ENCODE data around the gene KIRREL3.

Gene KIRREL3

GRCh38 chr11:126479178-126479930, 521.2 kb downstream of the KIRREL3 start:
- no peak for DNase-seq

- DNase-seq, result no peak
These were observed 522.1 kb downstream of the KIRREL3 start for GRCh38 chr11:126478466-126478865.

- DNase-seq, result no peak
These were observed 522.9 kb downstream of the KIRREL3 start for GRCh38 chr11:126477535-126478305.

- DNase-seq, result peak in 1 of 2 experiments; percentile 22
These were observed 523.6 kb downstream of the KIRREL3 start for GRCh38 chr11:126476977-126477376.

DNA sequence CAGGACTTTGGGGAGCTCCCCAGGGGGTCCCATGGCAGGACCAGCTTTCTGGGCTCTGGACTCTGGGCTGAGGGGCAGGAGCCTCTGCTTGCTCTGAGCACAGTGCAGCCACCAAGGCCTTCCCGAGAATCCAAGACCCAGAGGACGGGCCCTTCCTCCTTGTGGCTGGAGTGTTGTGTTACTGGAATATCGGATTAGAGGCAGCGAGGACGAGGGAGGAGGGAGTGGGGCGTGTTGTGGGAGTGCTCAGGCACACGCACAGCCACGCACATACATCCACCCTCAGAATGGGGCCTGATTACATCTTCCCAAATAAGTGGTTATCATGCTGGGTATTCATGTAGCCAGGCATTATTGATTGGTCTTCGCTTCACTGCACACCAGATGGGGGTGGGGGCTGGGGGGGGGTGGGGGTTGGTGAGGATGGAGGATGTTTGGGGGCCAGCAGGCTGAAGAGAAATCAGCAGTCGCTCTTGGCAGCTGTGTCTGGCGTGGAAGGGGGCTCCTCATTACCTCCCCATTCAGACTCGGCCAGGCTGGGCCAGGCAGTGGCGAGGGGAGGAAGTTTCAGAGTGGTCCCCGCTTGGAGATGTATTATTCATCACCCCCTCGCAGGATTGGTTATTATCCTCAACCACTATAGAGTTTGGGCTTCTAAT, 524.2 kb downstream of the KIRREL3 start:
- peak in 1 of 2 experiments; percentile 52 for DNase-seq

DNA sequence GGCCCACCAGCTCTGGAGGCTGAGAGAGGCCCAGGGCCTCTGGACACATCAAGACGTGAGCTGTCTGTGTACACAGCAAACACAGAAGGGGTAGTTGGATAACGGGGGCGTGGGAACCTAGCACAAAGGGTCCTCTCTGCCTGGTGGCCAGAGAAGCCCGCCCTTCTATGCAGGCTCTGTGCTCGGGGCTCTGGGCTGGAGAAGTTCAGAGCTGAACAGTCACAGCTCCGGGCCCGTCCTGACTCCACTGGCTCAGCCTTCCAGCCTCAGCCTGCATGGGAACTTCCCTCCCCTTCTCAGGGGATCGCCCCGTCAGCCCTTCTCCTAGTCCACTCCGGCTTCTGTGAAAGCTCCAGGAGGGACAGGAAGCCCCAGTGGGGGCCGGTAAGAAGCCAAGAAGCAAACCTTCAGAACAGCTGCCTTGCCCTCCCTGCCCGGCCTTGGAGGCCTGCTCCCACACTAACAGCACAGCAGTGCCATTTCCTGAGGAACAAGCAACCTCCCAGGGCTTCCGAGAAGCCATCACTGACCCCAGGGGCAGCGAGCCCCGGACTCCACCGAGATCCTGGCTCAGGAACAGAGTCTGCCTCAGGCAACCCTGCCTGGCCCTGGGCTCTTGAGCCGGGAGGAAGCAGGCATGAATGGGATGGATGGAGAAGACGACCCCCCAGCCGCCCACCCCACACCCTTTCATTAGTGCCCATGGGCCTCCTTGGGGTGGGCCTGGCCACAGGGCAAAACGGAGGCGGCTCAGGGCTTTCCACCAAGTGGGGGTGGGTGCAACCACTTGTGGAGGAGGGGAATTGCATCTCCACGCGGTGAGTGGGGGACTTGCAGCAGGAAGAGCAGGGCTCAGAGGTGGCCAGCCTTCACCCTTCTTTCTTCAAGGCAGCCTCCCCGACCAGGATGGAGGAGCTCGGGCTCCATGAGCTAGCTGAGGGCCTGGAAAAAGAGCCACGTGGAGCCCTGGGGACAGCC, 525.3 kb downstream of the KIRREL3 start:
- no peak for DNase-seq

- no peak for DNase-seq
These were observed 526.4 kb downstream of the KIRREL3 start for GRCh38 chr11:126474220-126474619.

GRCh38 chr11:126473269-126473668, 527.3 kb downstream of the KIRREL3 start:
- DNase-seq, result no peak

DNA sequence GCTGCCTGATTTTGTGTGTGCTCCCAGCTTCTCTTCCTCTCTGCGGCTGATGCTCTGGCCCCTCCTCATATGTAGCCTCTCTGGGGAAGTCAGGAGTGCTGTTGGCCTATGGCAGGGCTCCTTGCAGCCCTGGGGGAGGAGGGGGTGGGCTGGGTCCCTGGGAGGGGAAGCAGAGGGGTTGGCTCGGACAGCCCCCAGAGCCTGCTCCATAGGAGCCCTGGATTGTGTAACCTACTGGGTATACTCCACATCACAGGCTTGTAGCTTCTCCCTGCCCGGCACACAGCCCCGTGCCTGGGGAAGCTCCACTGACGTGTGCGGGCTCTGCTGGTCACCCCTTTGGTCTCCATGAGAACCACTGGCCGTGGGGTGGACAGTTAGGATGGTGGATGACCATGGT, 531.3 kb downstream of the KIRREL3 start:
- DNase-seq, result no peak

DNA sequence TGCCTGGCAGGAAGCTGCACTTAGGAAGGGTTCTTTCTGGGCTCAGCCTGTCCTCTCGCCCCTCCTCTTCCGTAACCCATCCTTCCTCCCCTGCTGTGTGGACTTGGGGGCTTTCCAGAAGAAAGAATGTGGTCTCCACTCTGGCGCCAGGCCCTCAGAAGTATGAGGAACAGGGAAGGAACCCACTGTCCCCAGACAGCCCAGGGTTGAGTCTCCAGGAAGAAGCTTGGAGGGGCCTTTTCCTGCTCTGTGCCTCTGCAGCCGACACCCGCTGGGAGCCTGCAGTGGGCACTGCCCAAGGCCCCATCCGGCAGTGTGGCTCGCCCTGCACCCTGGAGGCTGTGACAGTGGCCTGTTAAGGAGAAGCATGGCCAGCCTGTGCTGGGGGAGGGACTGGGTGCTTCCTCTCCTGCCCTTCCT, 532.5 kb downstream of the KIRREL3 start:
- DNase-seq, result no peak

DNA sequence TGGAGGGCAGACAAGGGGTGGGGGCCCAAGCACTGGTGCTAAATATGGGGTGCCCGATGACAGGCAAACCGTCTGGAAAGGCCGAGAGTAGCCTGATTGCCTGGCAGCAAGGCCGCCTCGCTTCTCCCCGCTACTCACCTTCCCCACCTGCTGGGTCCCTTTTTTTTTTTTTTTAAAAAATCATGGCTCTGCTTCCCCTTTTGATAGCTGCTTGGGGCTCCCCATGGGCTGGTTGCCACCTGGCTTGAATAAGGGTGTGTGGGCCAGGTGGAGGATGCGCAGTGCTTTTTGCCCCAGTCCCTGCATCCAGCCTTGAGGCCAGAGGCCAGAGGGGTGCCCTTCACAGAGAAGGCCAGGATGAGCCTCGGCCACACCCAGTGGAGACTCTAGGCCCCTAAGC, 533.1 kb downstream of the KIRREL3 start:
- peak in 1 of 2 experiments; percentile 13 for DNase-seq

DNA sequence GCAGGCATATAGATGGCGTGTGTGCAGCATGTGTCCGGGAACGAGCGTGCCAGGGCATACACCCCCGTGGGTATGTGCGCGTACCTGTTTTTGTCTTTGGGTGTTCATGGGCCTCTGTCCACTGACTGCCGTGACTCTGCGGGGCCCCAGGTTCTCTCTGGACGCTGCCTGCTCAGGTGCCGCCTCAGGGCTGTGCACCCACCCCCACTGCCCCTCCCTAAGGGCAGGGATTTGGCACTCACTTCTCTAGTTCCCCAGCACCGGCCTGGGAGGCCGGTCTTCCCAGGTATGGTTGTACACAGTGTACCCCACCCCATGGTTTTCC, 533.6 kb downstream of the KIRREL3 start:
- DNase-seq, result no peak

- peak in 1 of 2 experiments; percentile 19 for DNase-seq
These were observed 534.1 kb downstream of the KIRREL3 start for GRCh38 chr11:126466236-126467045.

DNA sequence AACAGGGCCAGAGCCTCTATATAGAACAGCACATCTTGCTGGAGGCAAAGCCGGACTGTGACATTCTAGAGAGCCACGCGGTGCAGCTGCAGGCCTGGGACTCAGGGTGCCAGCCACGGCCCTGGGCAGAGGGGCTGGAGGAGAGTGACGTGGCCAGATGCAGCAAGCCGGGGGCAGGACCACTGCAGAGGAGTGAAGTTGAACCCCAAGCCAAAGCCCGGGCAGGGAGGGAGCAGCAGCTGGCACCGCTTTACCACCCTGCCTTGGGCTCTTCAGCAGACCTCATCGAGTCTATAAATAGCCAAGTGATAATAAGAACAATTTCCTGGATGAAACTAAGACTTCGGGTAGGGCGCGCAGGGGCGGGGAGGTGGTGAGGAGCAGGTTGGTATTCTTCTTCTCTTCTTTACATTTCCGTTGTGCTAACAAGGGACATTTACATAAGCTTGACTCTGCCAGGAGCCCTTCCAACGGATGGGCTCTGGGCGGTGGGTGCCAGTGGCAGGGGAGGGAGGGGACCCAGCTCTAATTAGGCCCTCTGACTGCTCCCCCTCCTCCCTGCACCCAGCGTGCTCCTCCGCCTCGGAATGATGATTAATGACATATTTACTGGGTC, 534.9 kb downstream of the KIRREL3 start:
- peak; percentile 79 to 80 for DNase-seq

- DNase-seq, result no peak
These were observed 535.8 kb downstream of the KIRREL3 start for GRCh38 chr11:126464796-126465195.

DNA sequence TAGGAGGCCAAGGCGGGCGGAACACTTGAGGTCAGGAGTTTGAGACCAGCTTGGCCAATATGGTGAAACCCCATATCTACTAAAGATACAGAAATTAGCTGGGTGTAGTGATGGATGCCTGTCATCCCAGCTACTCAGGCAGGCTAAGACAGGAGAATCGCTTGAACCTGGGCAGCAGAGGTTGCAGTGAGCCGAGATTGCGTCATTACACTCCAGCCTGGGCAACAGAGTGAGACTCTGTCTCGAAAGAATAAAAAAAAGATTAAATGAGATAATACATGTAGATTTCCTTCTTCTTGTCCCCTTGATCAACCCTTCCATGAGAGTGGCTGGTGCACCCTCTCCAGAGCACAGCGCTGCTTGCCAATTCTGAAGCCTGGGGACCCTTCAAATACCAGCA, 538.1 kb downstream of the KIRREL3 start:
- no peak for DNase-seq

- no peak for DNase-seq
These were observed 538.6 kb downstream of the KIRREL3 start for GRCh38 chr11:126461996-126462395.

DNA sequence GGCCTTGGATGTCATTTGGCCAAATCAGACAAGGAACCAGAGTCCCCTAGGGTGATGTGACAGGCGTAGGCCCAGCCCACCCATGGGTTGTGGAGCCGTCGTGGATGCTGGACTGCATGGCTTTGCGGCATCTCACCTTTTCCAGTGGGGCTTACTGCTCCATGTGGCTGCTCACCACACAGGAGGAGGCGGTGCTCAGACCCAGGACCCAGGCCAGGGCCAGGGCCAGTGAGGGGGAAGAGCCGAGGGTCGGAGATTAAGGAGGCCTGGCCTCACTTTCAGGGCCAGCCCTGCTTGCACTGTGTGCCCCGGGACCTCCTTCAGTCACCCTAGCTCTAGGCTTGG, 539.5 kb downstream of the KIRREL3 start:
- no peak for DNase-seq

DNA sequence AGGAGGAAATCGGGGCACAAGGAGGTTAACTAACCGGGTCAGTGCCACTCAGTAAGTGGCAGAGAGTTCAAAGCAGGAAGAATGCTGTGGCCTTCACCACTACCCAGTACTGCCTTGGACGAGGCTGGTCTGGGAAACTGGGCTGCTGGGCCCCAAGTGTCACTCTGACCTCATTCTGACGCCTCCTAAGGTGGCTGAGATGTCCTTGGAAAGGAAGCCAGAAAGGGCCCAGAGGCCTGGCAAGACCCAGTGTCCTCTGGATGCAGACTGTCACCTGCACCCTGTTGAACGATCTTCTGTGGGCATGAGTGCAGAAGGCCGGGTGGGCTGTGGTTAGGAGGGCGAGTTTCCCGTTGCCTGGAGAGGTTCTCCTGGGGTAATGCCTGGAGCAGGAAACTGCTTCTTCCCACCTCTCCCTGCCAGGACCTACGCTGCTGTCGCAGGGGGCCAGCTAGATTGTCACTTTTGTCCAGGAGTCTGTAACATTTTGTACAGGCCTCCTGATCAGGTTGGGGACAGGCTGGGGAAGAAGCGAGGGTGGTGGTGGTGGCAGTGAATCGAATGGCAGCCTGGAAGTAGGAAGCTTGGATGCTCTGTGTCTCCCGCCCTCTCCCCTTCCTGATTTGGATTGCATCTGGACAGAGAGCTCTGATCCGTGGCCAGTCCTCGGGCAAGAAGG, 540.0 kb downstream of the KIRREL3 start:
- DNase-seq, result no peak

DNA sequence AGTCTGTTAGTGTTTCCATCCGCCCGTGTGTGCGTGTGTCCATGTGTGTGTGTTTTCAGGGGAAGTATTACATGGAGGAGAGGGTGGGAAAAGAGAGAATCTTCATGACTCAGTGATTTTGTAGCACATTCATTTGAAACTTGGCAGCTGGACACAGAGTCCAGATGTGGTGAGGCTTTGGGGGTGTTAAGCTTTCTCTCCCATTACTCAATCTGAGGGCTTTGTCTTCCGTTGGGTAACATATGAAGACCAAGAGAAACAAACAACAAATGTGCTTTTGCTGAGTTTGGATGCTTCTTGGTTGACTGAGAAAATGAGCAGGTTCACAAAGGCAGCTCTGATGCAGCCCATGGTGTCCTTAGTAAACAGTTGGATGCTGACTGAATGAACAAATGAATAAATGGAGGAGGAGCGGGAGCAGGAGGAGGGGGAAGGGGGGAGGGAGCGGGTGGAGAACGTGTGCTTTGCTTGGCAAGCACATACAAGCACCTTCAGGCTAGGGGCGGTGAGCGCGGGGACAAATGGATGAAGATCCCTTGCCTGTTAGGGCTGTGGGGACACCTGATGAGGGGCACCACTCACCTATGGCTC, 540.8 kb downstream of the KIRREL3 start:
- DNase-seq, result no peak

Measured in NCI-H2081 (cell line).